Midbrain (tissue), 1 donor: ENCODE results near the gene FMN2.

ENCODE experiments used
- DNase-seq: peaks from one replicate; lab custom pipeline; 2025; lab: John Stamatoyannopoulos, UW

FMN2 gene

DNA sequence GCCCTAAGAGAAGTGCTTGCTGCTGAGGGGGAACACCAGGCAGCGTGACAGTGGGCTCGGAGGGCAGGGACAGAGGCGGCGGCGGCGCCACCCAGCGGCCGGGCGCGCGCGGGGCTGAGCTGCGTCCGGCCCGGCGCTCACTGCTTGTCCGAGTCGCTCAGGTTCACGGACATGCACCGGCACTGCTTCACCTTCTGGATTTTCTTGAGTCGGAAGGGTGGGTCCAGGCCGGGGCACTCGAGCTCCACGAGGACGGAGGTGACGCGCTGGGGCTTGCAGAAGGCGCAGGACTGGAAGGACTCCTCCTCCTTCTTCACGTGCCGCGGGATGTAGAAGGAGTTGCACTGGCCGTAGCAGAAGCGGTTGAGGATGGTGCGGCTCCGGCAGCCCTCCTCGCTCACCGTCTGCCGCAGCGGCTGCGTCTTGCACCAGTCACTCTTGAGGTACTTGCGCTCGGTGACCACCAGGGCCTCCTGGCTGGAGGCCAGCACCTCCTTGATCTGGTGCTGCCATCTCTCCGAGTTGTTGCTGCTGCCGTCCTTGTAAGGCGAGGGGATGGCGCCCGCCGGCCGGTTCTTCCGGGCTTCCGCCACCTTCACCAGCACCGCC, 401.3 kb downstream of the FMN2 start:
- DNase-seq: no peak

DNA sequence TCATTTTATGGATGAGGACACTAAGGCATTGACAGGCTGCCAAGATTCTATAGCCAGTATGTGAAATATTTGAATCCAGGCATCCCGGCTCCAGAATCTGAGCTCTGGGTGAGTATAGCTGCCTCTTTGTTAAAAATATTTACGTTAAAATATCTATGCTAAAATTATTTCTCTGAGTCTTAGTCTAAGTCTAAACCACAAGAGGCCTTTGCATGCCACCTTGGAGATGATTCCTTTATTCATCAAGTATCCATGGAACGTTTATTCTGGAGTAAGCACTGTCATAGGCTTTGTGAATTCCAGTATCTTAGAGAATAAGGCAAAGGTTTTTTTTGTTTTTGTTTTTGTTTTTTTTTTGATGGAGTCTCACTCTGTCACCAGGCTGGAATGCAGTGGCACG, 403.9 kb downstream of the FMN2 start:
- DNase-seq: no peak

DNA sequence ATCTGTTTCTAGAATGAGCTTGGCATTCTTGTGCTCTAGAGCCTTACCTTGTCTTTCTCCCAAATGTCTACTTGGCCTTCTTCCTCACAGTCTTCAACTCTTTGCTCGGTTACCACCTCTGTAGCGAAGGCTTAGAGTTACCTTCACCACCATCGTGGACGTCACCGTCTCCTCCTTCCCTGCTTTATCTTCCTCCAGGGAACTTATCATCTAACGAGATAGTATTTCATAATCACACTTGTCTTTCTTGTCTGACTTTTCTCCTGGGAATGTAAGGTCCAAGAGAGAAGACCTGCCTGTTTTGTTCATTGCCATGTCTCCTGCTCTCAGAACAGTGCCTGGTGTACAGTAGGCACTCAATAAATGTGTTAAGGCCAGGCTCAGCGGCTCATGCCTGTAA, 404.7 kb downstream of the FMN2 start:
- DNase-seq: no peak

DNA sequence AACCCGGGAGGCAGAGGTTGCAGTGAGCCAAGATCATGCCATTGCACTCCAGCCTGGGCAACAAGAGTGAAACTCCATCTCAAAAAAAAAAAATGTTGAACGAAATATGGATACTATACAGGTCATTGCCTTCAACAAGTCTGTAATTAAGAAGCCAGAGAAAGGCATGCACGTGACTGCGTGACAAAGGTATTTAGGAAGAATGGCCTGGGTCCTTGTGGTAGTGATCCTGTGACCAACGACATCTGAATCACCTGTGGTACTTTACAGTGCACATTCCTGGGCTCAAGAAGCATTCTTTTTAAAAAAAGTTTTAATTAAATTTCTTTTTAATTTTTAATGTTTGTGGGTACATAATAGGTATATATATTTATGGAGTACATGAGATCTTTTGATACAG, 405.3 kb downstream of the FMN2 start:
- no peak for DNase-seq

DNA sequence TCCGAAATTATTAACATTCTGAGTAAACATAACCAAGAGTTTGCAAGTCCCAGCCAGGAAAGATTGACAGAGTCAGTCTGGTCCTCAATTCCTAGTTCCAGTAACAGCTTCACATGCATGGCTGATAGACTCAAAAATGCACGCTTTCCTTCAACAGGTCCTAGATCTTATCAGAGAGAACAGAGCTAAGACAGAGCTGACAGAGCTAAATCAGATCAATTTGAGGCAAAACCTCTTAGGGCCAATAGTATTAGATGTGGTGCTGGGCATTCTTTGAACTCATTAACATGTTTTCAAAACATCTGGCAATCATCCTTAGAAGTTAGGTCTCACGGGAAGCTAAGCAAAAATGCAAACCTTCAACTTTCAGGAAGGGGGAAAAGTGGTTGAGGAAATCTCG, 406.2 kb downstream of the FMN2 start:
- no peak for DNase-seq

DNA sequence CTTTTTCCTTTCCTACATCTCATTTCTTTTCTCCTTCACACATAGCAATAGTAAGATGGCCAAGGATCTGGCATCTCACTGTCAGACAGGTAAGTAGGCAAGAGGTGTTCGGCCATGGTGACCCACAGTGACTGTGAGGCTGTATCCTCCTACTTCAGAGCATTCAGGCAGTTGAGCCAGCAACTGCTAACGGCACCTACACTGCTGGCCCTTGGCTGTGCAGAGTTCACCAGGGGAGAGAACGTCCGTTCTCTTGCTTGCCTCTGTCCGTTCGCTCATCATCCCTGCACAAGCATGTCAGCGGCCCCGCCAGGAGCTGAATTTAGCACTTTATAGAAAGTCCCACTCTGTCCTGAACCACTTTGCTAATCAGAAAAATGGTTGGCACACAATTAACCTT, 406.7 kb downstream of the FMN2 start:
- no peak for DNase-seq

DNA sequence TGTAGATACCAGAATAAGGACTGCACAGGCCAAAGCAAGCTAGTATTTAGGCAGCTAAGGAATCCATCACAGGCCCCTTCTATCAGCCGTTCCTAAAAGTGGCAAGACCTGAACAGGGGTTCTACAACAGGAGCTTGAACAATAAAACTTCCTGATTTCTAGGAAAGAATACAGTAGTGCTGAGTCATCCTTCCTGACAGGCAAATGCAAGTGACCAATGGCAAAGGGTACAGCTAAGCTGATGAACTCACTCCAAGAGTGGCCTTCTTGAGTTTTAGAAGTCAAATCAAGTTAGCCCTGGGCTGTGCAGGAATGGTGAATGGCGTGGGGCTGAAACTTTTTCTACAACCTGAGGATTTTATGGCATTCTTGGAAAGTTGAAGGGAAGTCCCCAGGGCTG, 407.3 kb downstream of the FMN2 start:
- DNase-seq: no peak

DNA sequence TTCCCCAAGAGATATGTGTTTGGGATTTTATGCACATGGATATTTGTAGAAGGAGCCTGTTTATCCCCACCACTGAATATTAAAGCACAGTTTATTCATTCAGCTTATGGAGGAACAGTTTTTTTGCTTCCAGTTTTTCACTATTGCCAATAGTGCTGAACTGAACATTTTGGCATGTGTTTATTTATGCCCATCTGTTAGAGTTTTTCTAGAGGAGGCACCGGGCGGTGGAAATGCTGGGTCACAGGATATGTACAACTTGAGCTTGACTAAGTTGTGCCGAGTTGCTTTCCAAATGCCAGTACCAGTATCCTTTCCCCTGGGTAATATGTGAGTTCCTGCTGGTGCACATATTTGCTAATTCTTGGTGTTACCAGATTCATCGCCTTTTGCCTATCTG, 409.0 kb downstream of the FMN2 start:
- no peak for DNase-seq

DNA sequence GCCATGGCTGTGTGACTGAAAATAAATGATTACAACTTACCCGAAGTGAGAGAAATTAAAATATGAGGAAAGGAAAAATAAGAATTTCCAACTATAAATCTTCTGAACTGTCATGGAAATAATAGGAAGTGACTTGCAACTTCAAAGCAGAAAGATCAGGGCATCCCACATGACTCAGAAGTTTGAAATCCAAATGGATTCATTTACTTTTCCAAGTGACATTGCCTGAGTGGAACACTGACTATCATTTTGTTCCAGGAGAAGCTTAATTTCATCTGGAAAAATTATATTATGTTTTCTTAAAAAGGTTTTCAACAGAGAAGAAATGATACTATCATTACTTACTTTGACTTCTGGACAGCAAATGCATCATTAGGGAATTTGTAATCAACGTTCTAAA, 409.4 kb downstream of the FMN2 start:
- DNase-seq: no peak

DNA sequence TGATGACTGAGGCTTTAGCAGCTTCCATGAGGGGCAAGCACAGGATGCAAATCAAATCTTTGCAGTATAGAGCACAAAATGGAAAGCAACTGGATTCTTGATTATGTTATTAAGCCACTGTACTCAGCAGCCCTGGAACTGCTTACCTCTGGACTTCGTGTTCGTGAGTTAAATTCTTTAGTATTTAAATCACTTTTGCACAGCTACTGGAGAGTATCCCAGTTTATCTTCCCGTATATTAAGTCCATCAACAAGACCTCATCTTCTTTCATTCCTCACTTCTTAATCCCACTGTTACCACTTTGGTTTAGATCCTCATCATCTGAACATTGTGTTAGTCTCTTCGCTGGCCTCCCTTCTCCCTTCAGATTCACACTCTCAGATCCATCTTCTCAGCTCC, 411.4 kb downstream of the FMN2 start:
- no peak for DNase-seq

DNA sequence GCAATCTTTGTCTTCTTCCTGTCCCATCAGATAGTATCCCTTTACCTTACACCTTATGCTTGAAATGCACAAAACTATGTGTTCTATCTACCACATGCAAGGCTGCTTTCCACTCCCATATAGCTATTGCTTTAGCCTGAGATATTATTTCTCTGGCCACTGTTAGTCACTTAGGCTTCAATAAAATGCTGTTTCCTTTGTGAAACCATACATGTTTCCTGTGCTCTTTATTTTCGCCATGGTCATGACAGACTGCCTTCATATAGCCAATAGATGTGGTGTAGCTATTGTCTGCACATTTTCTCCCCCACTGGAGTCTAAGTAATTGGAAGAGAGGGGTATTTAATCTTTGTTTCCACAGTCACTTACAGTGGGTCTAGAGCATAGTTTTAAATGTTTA, 411.9 kb downstream of the FMN2 start:
- DNase-seq: no peak

DNA sequence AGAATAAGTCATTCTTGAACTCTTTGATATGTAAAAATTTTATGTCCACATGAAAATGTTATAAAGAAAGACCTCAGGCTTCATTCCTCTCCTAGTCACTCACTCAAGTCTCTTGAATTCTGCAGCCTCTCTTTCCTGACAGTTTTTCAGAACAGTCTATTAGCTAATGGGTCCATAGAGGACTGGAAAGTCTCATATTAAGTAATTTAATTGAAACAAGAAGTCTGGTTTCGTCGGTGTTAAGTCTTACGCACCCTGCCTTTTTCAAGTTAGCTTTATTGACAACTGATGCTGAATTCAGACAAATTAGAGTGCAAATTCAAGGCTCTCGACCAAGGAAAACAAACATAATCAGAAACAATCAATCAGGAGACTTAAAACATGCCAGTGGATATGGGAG, 414.5 kb downstream of the FMN2 start:
- DNase-seq: no peak

DNA sequence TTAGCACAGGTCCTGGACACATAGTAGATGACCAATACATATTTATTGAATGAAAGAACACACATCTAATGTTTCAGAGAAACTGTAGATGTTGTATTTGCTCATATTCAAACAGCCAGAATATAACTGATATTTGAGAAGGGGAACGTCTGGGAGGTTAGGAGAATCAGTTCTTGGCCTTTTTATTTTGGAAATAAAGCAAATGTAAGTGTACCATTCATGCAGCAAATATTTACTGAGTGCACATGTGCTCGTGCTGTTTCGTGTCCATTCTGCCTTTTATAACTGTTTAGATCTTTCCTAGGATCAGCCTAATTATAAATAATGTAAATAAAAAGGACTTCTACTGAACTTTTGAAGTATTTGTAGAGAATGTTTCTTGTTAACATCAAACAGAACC, 416.5 kb downstream of the FMN2 start:
- no peak for DNase-seq

DNA sequence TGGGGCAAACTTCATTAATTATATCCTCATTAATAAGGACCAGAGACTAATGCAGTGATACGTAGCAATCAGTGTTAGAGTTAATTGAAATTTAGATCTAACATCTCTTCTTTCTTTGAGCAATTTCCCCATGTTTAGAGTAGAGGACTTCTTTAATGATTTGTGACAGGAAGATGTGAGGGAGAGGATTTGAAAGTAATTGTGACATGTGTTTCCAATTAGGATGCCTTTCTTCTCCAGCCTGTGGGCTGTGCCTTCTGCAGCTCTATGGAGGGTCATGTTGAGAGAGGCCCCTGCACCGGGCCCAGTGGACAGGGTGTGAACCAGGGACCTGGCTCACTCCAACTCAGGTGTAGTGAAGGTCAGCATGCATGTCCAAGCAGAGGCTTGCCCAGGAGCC, 417.3 kb downstream of the FMN2 start:
- no peak for DNase-seq

DNA sequence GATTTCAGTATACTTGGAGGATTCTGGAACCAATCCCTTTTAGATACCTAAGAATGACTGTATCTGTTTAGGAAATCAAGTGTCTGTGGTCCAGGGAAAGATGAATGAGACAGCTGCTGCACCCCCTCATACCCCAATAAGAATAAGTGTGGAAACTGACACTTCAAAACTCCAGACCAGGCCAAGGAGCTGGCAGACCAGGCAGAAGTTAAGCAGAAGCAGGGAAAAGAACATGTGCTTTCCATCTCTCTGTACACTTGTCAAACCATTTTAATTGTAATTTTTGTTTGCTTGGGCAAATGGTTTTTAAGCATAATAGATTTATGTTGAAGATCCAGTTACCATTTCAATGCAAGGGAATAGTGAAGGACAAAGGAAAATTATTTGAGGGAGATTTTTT, 420.1 kb downstream of the FMN2 start:
- DNase-seq: no peak

DNA sequence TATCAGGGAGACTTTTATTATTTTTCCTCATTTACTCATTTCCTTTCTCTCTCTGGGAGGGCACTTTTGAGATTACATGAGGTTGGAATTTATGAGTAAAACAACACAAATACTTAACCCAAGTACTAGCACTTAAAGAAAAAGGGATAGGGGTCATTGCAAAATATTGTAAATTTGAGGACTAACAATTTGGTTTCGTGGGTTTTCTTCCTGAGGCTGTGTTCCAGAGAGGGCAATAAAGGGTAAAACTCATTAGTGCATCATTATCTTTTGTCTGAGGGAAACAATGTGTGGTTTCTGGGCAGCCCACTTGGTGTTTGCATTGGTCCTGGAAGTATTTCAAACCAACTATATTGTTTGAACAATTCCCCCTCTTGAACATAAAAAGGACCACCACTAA, 423.8 kb downstream of the FMN2 start:
- DNase-seq: no peak

DNA sequence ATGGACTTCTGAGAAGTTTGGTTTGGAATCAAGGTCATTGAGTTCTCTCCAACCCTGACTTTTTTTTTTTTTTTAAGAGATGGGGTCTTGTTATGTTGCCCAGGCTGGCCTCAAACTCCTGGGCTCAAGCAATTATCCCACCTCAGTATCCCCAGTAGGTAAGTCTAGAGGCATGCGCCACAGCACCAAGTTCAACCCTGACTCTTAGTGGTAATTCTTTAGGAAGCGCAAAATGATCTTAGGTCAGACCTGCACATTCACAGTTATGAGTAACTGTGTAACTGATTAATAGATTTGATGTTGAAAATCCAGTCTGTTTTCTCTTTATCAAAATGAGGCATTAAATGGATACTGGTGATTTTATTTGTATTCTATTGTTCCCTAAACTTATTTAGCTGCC, 424.4 kb downstream of the FMN2 start:
- no peak for DNase-seq

DNA sequence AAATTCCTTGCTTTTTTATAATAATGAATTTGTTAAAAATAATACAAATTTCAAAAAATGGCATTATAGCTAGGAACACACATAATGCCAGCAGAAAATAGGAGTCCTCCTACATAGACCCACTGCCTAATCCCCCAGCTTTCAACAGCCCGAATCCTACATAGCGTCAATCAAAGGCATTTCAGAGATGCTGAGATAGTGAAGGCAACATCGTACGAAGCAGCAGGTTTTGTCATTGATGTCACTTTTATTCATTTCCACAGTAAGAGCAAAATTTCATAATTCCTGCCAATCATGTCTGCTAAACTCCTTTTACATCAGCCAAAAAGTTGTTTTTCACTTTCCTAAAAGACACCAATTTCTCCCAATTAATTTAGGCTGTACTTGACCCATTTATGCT, 426.2 kb downstream of the FMN2 start:
- no peak for DNase-seq

DNA sequence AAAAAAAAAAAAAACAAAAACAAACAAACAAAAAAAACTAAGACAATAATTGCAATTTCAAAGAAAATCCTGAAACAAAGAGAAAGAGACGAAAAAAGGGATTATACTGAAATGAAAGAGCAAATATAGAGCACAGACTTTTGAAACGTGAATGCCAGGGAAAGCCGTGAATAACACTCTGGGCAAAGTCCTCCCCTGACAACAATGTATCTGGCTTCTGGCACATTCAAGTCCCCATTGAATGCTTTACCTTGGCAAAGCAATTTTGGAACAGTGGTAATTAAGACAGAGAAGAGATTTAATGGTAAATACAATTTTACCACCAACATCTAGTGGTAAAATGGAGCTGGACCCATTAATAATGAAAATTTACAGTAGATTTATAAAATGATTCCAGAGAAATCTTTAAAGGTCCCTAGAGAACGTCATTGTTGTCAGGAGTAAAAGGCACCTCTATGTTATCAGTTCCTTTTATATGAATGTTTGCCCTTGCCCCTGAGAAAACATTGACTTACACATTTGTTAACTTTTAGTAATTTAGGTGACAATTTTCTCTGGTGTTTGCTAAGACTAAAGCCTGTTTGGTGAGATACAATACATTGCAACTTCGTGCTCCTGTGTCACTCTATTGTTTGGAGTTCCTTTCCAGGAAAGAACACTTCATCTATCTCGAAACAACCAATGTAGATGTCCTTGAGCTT, 430.6 kb downstream of the FMN2 start:
- no peak for DNase-seq

DNA sequence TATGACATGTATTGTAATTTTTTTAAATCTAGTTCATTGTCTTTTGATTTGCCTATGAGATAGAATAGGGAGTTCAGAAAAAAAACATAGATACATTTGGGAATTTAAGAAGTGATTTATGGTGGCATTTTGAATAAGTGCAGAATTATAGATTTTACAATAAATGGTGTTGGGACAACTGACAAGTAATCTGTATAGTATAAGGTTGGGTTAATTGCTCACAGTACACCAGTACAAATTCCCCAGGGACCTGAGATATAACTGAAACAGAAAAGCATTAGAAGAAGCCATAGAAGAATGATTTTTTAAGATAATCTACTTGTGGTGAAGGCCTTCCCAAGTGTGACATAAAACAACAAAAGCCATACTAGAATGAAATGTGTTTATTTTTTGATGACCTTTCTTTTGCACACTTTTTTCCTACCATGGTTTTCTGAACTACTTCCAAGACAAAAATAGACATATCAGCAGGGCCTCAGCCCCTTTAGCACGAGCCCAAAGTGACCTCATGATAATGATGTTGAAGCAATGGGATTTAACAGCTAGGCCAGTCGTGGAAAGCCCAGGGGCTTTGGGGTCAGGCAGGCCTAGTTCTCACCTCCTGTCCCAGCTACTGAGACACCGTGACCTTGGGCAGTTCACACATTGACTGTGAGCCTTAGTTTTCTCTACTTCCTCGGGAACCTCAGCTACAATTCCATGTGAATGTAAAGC, 432.8 kb downstream of the FMN2 start:
- DNase-seq: no peak
